AG09309 (cell line): ENCODE data around the gene AMT.

Source experiments
- DNase-seq: peaks from one replicate; pipeline ENCODE4 v3.0.0-alpha.2; 2010; ENCODE audit warnings: low read depth
- H3K4me3 ChIP-seq: 2 replicates; pipeline ENCODE4 v1.5.1; 2011; ENCODE audit warnings: mild to moderate bottlenecking, low read depth, low read length, moderate library complexity; ENCODE audit not compliant: control insufficient read depth
- CTCF ChIP-seq: IDR thresholded peaks from 2 replicates; pipeline ENCODE4 v1.5.1; 2011; ENCODE audit warnings: mild to moderate bottlenecking, low read depth, low read length, inconsistent platforms; ENCODE audit not compliant: insufficient read depth, control insufficient read depth; ENCODE audit errors: missing control alignments

AMT gene

DNA sequence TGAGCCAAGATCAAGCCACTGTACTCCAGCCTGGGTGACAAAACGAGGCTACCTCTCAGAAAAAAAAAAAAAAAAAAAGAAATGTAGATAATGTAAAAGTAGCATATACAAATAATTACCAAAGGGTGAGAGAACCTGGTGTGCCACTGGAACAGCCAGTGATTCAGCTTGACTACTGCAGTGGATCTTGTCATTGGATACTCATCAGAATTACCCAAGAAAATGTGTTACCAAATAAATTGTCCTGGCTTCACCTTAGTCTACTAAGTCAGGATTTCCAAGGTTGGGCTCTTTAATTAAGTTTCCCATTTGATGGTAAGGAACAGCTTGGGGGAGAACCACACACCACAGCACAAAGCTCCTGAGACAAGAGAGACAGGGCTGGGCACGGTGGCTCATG is 5.3 kb upstream of the AMT start:
- no peak for DNase-seq
- TF ChIP-seq CTCF, result no peak
- no peak overlapping the region for H3K4me3 ChIP-seq

GRCh38 chr3:49424816-49425215 is 2.5 kb upstream of the AMT start:
- no peak for DNase-seq
- no peak for TF ChIP-seq CTCF
- no peak overlapping the region for H3K4me3 ChIP-seq

DNA sequence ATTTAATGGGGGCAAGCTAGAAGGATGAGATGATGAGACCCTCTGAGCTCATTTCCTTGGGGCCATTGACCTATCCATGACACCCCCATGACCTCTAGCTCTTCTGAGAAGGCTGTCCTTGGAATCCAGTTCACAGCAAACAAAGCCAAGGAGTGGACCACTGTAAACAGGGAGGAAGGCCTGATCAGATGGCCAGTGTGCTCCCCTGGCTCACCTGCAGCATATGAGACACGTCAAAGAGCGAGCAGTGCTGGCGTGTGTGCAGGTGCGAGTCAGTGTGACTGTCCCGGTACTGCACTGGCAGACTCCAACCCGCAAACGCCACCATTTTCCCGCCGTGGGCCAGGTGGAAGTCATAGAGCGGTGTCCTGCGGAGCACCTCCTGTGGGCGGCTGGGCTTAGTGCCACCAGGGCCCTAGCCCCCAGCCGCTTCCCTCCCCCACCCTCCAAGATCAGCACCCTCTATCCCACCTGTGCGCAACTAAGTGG is 339 bp downstream of the AMT start:
- DNase-seq, result no peak
- H3K4me3 ChIP-seq, result no peak overlapping the region

GRCh38 chr3:49417516-49418120 is 4.7 kb downstream of the AMT start:
- H3K4me3 ChIP-seq, result no peak overlapping the region
- no peak for TF ChIP-seq CTCF
- no peak for DNase-seq

More for the DNA sequence above, 339 bp downstream of the AMT start:
- no peak for TF ChIP-seq CTCF

DNA sequence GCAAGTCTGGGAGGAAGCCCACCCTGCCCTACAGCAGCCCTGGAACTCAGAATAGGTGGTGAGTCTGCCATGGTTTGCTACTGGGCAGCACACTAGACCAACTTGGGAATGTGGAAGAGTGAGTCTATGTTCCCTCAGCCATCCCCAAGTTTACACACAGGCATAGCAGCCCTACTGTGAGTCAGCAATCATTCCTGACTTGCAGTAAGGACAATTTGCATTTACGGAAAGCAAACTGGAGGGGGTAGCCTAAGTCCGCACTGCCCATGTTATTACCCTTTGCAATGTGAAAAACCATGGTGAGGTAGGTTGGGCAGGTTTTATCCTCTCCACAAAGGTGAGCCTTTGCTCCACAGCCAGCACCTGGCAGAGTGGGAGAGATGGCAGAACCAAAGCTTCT is 5.4 kb downstream of the AMT start:
- DNase-seq, result no peak
- H3K4me3 ChIP-seq, result no peak overlapping the region
- no peak for TF ChIP-seq CTCF

GRCh38 chr3:49415931-49416601 is 6.2 kb downstream of the AMT start:
- DNase-seq, result no peak
- no peak overlapping the region for H3K4me3 ChIP-seq
- no peak for TF ChIP-seq CTCF

DNA sequence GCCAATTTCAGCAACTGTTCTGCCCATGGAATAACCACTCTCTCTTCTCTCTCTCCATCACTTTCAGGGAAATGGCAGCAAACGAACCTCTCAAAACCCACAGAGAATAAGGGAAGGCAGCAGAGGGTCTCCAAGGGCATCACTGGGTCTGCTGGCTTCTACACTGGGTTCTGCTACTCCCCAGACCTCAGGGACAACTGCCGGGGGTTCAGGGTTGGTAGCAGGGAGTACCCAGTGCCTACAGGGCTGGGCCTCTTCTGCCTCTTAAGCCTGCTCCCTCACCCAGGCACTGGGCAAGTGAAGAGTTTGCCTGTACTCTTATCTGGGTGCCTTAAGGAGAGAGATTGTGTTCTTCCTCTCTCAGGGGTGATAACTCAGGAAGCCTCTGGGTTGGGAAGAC is 7.5 kb downstream of the AMT start:
- H3K4me3 ChIP-seq, result no peak overlapping the region
- no peak for DNase-seq
- no peak for TF ChIP-seq CTCF
